CD4-positive, alpha-beta T cell treated with Interferon gamma for 1 hour (primary cell): ENCODE data around the gene ADAM20.
"Not testable (repeated sequence)": the region's sequence is repeated elsewhere in the genome, so short reads cannot be mapped to it uniquely, and the experiment has no call there.

Experiments used
- DNase-seq: peaks from one replicate; pipeline ENCODE4 v3.0.0-alpha.2; 2020

Gene ADAM20

DNA sequence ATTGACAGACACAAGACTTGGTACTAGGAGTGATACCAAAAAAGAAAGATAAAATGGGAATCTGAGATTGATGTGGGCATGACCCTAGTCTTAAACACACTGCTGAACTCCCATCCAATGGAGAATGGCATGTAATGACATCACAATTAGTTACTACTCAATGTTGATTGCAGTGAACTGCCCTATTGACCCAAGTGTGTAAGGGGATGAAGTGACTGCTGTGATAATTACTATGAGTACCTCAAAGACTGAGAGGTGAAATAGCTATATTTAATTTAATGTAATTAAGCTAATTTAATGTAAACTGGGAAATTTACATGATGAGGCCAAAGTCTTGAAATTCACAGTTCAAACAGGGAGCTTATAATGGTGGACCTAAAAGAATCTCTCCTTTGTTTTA, at the start of gene ADAM20:
Gene ADAM20 (minus strand): TSS at position 101 of the 400 bp plus-strand sequence. CDS start 10,247 bp downstream, outside the sequence.
- DNase-seq, result no peak

- no peak for DNase-seq
These were observed 42.1 kb upstream of the ADAM20 start for GRCh38 chr14:70576891-70577290.

DNA sequence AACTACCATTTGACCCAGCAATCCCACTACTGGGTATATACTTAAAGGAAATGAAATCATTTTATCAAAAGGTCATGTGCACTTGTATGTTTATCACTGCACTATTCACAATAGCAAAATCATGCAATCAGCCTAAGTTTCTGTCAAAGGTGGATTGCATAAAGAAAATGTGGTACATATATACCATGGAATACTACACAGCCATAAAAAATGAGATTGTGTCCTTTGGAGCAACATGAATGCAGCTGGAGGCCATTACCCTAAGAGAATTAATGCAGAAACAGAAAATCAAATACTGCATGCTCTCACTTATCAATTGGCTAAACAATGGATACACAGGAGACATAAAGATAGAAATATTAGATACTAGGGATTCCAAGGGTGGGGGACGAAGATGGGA, 38.2 kb upstream of the ADAM20 start:
- no peak for DNase-seq

GRCh38 chr14:70571139-70571538, 36.3 kb upstream of the ADAM20 start:
- no peak for DNase-seq

- DNase-seq, result no peak
These were observed 33.0 kb upstream of the ADAM20 start for GRCh38 chr14:70567791-70568190.

DNA sequence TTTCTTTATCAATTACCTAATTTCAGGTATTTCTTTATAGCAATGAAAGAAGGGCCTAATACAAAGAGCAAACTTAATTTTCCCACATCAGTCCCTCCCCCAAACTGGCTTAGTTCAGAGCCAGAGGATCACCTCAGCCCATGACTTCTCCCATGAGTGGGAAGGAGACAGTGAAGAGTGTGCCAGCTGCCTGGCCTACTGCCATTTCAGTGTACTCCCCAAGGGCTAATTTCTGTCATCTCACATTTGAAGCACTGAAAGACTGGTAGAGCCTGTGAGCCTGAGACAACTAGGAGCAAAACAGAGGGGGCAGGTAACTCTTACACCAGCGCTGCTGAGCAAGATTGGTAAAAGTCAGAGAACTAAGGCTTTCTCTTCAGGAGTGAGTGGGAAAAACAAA, 29.1 kb upstream of the ADAM20 start:
- DNase-seq, result no peak

- no peak for DNase-seq
These were observed 28.6 kb upstream of the ADAM20 start for GRCh38 chr14:70563417-70563816.

- no peak for DNase-seq
These were observed 23.6 kb upstream of the ADAM20 start for GRCh38 chr14:70558356-70558755.

- no peak for DNase-seq
These were observed 21.1 kb upstream of the ADAM20 start for GRCh38 chr14:70555890-70556289.

DNA sequence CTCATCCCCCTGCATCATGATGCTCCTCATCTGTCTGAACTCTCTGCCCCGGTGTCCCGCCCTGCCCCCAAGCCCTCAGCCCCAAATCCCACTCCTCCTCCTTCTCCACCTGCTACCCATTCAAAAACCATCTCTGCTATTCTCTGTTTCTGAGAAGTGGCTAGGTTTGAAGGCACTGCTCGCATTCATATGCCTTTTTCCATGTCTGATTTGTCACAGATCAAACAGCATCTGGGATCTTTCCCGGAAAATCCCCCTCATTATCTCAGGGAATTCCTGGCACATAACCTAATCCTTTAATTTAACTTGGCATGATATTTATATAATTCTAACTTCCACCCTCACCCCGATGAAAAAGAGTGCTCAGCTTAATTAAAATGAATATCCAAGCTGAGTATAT, 3.3 kb upstream of the ADAM20 start:
- no peak for DNase-seq

DNA sequence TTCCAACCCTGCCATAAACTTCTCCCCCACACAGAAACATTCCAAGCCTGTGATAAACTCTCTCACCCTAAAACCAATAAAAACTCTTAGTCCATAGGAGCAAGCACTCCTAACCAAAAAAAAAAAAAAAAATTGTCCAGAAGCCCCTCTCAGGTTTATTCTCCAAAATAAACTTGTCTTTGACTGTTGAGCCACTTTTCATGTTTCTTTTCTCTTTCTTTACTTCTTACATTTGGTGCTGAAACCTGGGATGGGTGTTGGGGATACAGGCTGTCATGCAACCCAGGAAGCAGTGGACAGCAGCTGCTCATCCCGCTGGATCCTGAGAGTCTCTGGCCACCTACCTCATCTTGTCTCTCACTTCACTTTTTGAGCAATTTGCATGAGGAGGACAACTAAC, 2.0 kb upstream of the ADAM20 start:
- no peak for DNase-seq

DNA sequence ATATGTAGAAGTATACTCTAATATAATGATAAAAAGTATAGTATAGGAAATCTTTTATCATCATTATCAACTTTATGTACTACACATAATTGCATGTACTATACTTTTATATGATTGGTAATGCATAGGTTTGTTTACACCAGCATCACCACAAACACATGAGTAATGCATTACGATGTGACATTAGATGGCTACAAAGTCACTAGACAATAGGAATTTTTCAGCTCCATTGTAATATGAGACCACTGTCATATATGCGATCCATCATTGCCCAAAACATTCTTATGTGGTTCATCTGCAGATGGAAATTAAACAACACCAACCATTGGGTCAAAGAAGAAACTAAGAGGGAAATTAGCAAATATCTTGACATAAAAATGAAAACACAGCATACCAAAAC, 4.4 kb downstream of the ADAM20 start:
- DNase-seq, result no peak

DNA sequence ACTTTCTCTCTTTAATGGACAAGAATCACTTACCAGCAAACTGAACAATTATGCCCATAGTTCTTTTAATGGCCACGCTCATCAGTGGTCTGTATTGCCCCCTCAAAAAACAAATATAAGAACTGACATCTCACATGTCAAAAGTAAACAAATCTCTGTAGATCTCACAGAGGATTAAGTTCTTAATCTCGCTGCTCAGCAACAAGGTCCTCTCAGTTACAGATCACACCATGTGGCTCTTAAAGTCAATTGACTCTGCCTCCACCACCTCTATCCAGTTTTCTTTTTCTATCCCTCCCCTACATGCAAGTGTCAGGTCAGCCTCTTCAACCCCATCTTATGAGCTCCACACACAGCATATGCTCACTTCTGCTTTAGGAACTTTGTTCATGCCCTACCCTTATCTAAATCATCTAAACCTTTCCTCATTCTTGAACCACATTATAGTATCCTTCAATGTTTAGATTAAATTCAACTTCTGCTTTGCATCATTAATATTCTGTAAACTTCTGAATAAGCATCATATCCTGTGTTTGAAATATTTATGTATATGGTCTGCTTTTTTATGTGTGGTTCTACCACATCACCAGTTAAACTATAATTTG, 7.2 kb downstream of the ADAM20 start:
- no peak for DNase-seq

GRCh38 chr14:70525691-70526090, 9.1 kb downstream of the ADAM20 start:
- DNase-seq, result no peak

DNA sequence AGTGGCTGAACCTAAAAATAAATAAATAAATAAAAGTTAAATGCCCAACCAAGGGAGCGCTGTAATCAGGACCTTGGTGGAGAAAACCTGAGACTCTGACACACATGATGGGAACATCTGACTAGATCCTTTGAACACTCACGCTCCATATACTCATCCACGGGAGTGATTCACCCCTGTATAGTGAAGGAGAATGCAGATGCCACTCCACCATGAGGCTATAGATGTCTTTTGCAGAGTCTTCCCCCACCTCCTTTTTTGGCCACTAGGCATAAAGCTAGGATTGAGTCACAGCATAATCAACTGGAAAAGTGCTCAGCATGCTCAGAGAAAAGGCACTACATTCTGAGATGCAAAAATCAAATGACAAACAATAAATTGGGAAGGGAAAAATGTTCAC, 19.0 kb downstream of the ADAM20 start:
- DNase-seq, result no peak

GRCh38 chr14:70514168-70515069, 20.4 kb downstream of the ADAM20 start:
- no peak for DNase-seq

GRCh38 chr14:70498191-70498590, 36.6 kb downstream of the ADAM20 start:
- DNase-seq, result no peak

DNA sequence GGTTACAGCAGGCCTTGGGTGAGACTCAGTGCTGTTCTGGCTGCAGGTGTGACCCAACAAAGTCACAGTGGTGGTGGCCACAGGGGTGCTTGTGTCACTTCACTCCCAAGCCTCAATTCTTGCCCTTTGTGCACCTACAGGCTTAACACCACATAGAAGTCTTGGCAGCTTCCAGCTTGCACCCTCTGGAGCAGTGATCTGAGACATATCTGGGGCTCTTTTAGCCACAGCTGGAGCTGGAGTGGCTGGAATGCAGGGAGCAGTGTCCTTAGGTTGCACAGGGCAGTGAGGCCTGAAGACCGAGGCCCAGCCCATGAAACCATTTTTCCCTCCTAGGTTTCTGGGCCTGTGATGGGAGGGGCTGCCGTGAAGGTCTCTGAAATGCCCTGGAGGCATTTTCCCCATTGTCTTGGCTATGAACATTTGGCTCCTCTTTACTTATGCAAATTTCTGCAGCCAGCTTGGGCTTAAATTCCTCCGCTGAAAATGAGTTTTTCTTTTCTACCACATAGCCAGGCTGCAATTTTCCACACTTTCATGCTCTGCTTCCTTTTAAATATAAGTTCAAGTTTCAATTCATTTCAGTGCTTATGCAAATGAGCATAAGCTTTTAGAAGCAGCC, 45.1 kb downstream of the ADAM20 start:
- DNase-seq, result no peak

- DNase-seq, result not testable (repeated sequence)
These were observed 57.3 kb downstream of the ADAM20 start for GRCh38 chr14:70477356-70478105.

DNA sequence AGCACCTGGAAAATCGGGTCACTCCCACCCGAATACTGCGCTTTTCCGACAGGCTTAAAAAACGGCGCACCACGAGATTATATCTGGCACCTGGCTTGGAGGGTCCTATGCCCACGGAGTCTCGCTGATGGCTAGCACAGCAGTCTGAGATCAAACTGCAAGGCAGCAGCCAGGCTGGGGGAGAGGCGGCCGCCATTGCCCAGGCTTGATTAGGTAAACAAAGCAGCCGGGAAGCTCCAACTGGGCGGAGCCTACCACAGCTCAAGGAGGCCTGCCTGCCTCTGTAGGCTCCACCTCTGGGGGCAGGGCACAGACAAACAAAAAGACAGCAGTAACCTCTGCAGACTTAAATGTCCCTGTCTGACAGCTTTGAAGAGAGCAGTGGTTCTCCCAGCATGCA, 59.3 kb downstream of the ADAM20 start:
- not testable (repeated sequence) for DNase-seq

GRCh38 chr14:70473825-70474224, 61.0 kb downstream of the ADAM20 start:
- DNase-seq, result no peak
